ENCODE data around the gene PRKG2. TPM values are rescaled to one million over a fixed set of nuclear protein-coding genes. Genes with fewer than 3 reads are reported as not detected.

PRKG2 gene
- total and polyA plus RNA-seq, 10 of the 15 experiments (the other 5 are each of a cell fraction or from before 2014, with no cell fraction given) = not detected

DNA sequence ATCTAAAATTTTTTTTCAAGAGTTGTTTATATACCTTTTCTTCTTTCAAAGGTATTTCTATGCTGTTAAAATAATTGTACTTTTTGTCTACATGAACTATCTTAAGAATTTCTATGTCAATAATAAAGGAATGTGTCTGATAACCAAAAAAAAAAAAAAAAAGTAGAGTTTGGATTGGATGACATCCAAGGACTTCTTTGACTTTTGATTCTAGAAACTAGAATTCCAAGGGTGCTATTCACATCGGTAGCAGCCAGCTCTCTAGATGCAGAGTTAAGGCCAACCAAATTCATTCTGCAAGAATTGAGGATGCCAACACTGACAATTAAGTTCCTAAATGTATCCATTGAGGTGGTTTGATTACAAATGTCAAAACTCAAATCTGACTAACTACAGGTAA lies 42.0 kb upstream of the PRKG2 start:
- intact Hi-C loops (cut with micrococcal nuclease; ENCODE audit: unreplicated experiment) (no loop called here), in situ Hi-C loops (cut with MboI) (no loop called here)
- 87% methylated on average over 1 of the region's 1 CpG for WGBS (ENCODE audit: insufficient coverage, insufficient replicate concordance, low lambda C conversion rate, missing lambda C conversion rate)
- H3K27ac ChIP-seq (ENCODE audit: control insufficient read depth, insufficient read depth) = no peak overlapping the region
- BruUV-seq (replicated peaks) = no TSS peak
- no peaks in the 10 kb centered on the region for H3K79me2 ChIP-seq (ENCODE audit: control insufficient read depth, insufficient read depth, low read length)
- H3K9me3 ChIP-seq (replicated peaks; ENCODE audit: control insufficient read depth, insufficient read depth, low read length) = no peaks in the 10 kb centered on the region
- ATAC-seq = no peak
- TF ChIP-seq MYC (IDR thresholded peaks at IDR 0.05; ENCODE audit: insufficient read depth, insufficient read length, insufficient replicate concordance, low read length, severe bottlenecking) (no peak), SPI1 (IDR thresholded peaks at IDR 0.05; ENCODE audit: borderline replicate concordance, insufficient read depth, low read depth, low read length) (no peak), IKZF2 (IDR thresholded peaks at IDR 0.05) (no peak), EP300 (IDR thresholded peaks at IDR 0.05; ENCODE audit: borderline replicate concordance in 1 of 2, control insufficient read depth in 1 of 2, low read depth in 2 of 2, low read length in 2 of 2) (no peak), SP1 (IDR thresholded peaks at IDR 0.05; ENCODE audit: low read depth, low read length) (no peak), LARP7 (IDR thresholded peaks at IDR 0.05) (no peak), SUZ12 (IDR thresholded peaks at IDR 0.05; ENCODE audit: unreplicated experiment) (no peak), POLR2A (IDR thresholded peaks at IDR 0.05; ENCODE audit: low read depth, low read length) (no peak)
- TF ChIP-seq, protein P1, sequence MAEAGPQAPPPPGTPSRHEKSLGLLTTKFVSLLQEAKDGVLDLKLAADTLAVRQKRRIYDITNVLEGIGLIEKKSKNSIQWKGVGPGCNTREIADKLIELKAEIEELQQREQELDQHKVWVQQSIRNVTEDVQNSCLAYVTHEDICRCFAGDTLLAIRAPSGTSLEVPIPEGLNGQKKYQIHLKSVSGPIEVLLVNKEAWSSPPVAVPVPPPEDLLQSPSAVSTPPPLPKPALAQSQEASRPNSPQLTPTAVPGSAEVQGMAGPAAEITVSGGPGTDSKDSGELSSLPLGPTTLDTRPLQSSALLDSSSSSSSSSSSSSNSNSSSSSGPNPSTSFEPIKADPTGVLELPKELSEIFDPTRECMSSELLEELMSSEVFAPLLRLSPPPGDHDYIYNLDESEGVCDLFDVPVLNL (IDR thresholded peaks at IDR 0.05; ENCODE audit: low read depth, low read length) = no peak
- H2AFZ ChIP-seq (ENCODE audit: control insufficient read depth, low read depth, low read length) = no peak overlapping the region
- H3K4me3 ChIP-seq = no peak overlapping the region
- no peak for DNase-seq (ENCODE audit: low read depth, low spot score)
- RAD21 ChIA-PET (ENCODE audit: unreplicated experiment) = no interaction called here
- H4K20me1 ChIP-seq (ENCODE audit: control insufficient read depth, insufficient read depth) = no peaks in the 10 kb centered on the region
- no peak overlapping the region for H3K9ac ChIP-seq (ENCODE audit: control insufficient read depth, insufficient read depth, low read length)
- H3K36me3 ChIP-seq (ENCODE audit: control insufficient read depth in 2 of 2, insufficient read depth in 2 of 2, low read length in 1 of 2) = no peaks in the 10 kb centered on the region
- CTCF ChIA-PET = interaction anchor here (1.0 kb wide), 1 partner anchor 15 kb away, joined by 3 read pairs; no protein-coding TSS in a partner anchor
- no peak for FAIRE-seq
- no peaks in the 10 kb centered on the region for H3K4me1 ChIP-seq (ENCODE audit: control insufficient read depth, insufficient read depth, low read length)
- SMC1A ChIA-PET (ENCODE audit: uncharacterized antibody, unreplicated experiment) = interaction anchor here (0.7 kb wide), 1 partner anchor 305 kb away, joined by 3 read pairs; no protein-coding TSS in a partner anchor
- POLR2A ChIA-PET = no interaction called here
- no peaks in the 10 kb centered on the region for H3K27me3 ChIP-seq (replicated peaks in 1 of 2; ENCODE audit: control insufficient read depth in 2 of 2, insufficient read depth in 2 of 2, low read length in 1 of 2)
- H3K4me2 ChIP-seq (ENCODE audit: control insufficient read depth, insufficient read depth) = no peak overlapping the region
